CD14-positive monocyte (primary cell): ENCODE data around the gene HDAC7. TPM values are rescaled to one million over a fixed set of nuclear protein-coding genes. Genes with fewer than 3 reads are reported as not detected.

Source experiments
- DNase-seq, 3 donors: peaks; one replicate each; pipeline ENCODE4 v3.0.0-alpha.2; 2011 to 2022
- H2AFZ ChIP-seq: 2 replicates; pipeline ENCODE4 v1.6.0; 2012; ENCODE audit warnings: mild to moderate bottlenecking, low read depth, low read length, inconsistent platforms; ENCODE audit not compliant: insufficient read depth, poor library complexity, severe bottlenecking
- H3K27ac ChIP-seq, 2 donors: 1 replicate in 1 of 2; 2 replicates in 1 of 2; pipeline ENCODE4 v1.5.1; 2012 to 2013; ENCODE audit warnings: low read length in 2 of 2, control low read depth in 1 of 2, inconsistent platforms in 1 of 2, low read depth in 1 of 2, mild to moderate bottlenecking in 1 of 2
- H3K27me3 ChIP-seq, 2 donors: one replicate each; pipeline versions ENCODE4 v1.6.0 to v1.6.1; 2011 to 2013; ENCODE audit warnings: low read length in 2 of 2; ENCODE audit not compliant: control insufficient read depth in 2 of 2, insufficient read depth in 2 of 2
- H3K36me3 ChIP-seq, 2 donors: replicated peaks in 1 of 2; 1 replicate in 1 of 2; 2 replicates in 1 of 2; pipeline versions ENCODE4 v1.5.1 to v1.6.1; 2012 to 2013; ENCODE audit warnings: low read length in 2 of 2, control low read depth in 1 of 2, inconsistent platforms in 1 of 2, mild to moderate bottlenecking in 1 of 2; ENCODE audit not compliant: insufficient read depth in 2 of 2, control insufficient read depth in 1 of 2
- H3K4me1 ChIP-seq, 2 donors: 1 replicate in 1 of 2; 2 replicates in 1 of 2; pipeline versions ENCODE4 v1.5.1 to v1.6.1; 2012 to 2013; ENCODE audit warnings: low read length in 2 of 2, control low read depth in 1 of 2, inconsistent platforms in 1 of 2, mild to moderate bottlenecking in 1 of 2, moderate library complexity in 1 of 2; ENCODE audit not compliant: insufficient read depth in 2 of 2, control insufficient read depth in 1 of 2
- H3K4me2 ChIP-seq: replicated peaks from 2 replicates; pipeline ENCODE3; 2012; ENCODE audit warnings: low read length, moderate library complexity, mild to moderate bottlenecking; ENCODE audit not compliant: poor library complexity, severe bottlenecking; ENCODE audit errors: extremely low read depth
- H3K4me3 ChIP-seq, 3 experiments: fragments of 200-600 bp in 1 of 3; sonication (generic) in 1 of 3; replicated peaks in 1 of 3; 1 replicate in 2 of 3; 2 replicates in 1 of 3; pipeline ENCODE4 v1.5.1; 2011 to 2013; ENCODE audit warnings: low read length in 3 of 3, mild to moderate bottlenecking in 3 of 3, control low read depth in 2 of 3, low read depth in 2 of 3, inconsistent platforms in 1 of 3, moderate library complexity in 1 of 3
- H3K79me2 ChIP-seq: 2 replicates; pipeline ENCODE4 v1.6.0; 2012; ENCODE audit warnings: mild to moderate bottlenecking, control low read depth, inconsistent platforms, low read length, moderate library complexity; ENCODE audit not compliant: insufficient read depth
- H3K9ac ChIP-seq: 2 replicates; pipeline ENCODE4 v1.6.0; 2017; ENCODE audit warnings: low read length, mild to moderate bottlenecking; ENCODE audit not compliant: insufficient read depth, poor library complexity, severe bottlenecking
- H3K9me3 ChIP-seq, 2 donors: replicated peaks in 1 of 2; 1 replicate in 1 of 2; 2 replicates in 1 of 2; pipeline versions ENCODE4 v1.5.1 to v1.6.1; 2012 to 2013; ENCODE audit warnings: low read length in 2 of 2, control low read depth in 1 of 2; ENCODE audit not compliant: control insufficient read depth in 1 of 2, insufficient read depth in 1 of 2
- H4K20me1 ChIP-seq: 2 replicates; pipeline ENCODE4 v1.6.0; 2012; ENCODE audit warnings: mild to moderate bottlenecking, low read length, control low read depth, moderate library complexity; ENCODE audit not compliant: insufficient read depth
- H3K27ac Mint-ChIP-seq, 7 donors: one replicate each; pipeline ENCODE4 v1.8.0; 2020; ENCODE audit warnings: mild to moderate bottlenecking in 7 of 7, mixed read lengths in 7 of 7, moderate library complexity in 6 of 7, inconsistent platforms in 2 of 7
- H3K27me3 Mint-ChIP-seq, 3 donors: one replicate each; pipeline ENCODE4 v1.8.0; 2021 to 2022; ENCODE audit warnings: low read depth in 3 of 3, mild to moderate bottlenecking in 3 of 3, mixed read lengths in 3 of 3, moderate library complexity in 3 of 3, inconsistent platforms in 1 of 3
- H3K36me3 Mint-ChIP-seq, 2 donors: one replicate each; pipeline ENCODE4 v1.8.0; 2020; ENCODE audit warnings: mixed read lengths in 2 of 2, inconsistent platforms in 1 of 2, mild to moderate bottlenecking in 1 of 2
- H3K4me1 Mint-ChIP-seq: one replicate; pipeline ENCODE4 v1.8.0; 2020; ENCODE audit warnings: mild to moderate bottlenecking, mixed read lengths
- H3K4me3 Mint-ChIP-seq, 2 donors: one replicate each; pipeline ENCODE4 v1.8.0; 2020; ENCODE audit warnings: mild to moderate bottlenecking in 2 of 2, mixed read lengths in 2 of 2, moderate library complexity in 1 of 2
- H3K9me3 Mint-ChIP-seq, 7 donors: one replicate each; pipeline ENCODE4 v1.8.0; 2020 to 2022; ENCODE audit warnings: mixed read lengths in 7 of 7, mild to moderate bottlenecking in 6 of 7, moderate library complexity in 6 of 7, inconsistent platforms in 2 of 7
- WGBS: methylation state at CpG from one replicate; pipeline ENCODE4 v1.1.5; 2013; ENCODE audit warnings: missing lambda C conversion rate; ENCODE audit not compliant: insufficient coverage; 5-methylcytosine and 5-hydroxymethylcytosine counted together
- intact Hi-C, 2 donors: fragments of 100-400 bp; cut with micrococcal nuclease; formaldehyde crosslinking; loops; one replicate each; pipeline versions ENCODE4 v1.15.0 to v1.15.1; 2023
- polyA plus RNA-seq, 3 donors: library from polyadenylated mRNA; depleted of rRNA in 1 of 3; unstranded in 2 of 3; stranded (reverse) in 1 of 3; fragments of 300-500 nt in 2 of 3; fragments of >200 nt in 1 of 3; fragmentation: Illumina TruSeq in 2 of 3; gene quantifications; 1 replicate in 2 of 3; 2 replicates in 1 of 3; pipeline ENCODE4 v1.2.3, GENCODE V29; 2012 to 2021
- TF ChIP-seq, protein P1 (sequence below): fragments of 200-600 bp; IDR thresholded peaks from one replicate; pipeline ENCODE4 v1.8.0; 2022; ENCODE audit warnings: antibody characterized with exemption, mild to moderate bottlenecking

HDAC7 gene
- polyA plus RNA-seq, 3 donors, result 5.9 to 79.2 (median 8.4) TPM

GRCh38 chr12:47804171-47804570 lies 15.5 kb downstream of the HDAC7 start:
- peaks cover 52% of the 10 kb centered on the region for H4K20me1 ChIP-seq
- Mint-ChIP-seq H3K4me1 (peaks cover 95% of the 10 kb centered on the region), H3K36me3 (peaks cover 21 to 43% of the 10 kb centered on the region in 2 donors), H3K4me3 (no peak overlapping the region), H3K27me3 (peaks cover 0 to 3% (median 3%) of the 10 kb centered on the region in 3 donors), H3K27ac (peak overlapping the region in 2 of 7 donors; percentile 37 to 86), H3K9me3 (no peaks in the 10 kb centered on the region)
- H3K4me1 ChIP-seq, result peaks cover 71 to 83% of the 10 kb centered on the region in 2 donors
- TF ChIP-seq, protein P1, sequence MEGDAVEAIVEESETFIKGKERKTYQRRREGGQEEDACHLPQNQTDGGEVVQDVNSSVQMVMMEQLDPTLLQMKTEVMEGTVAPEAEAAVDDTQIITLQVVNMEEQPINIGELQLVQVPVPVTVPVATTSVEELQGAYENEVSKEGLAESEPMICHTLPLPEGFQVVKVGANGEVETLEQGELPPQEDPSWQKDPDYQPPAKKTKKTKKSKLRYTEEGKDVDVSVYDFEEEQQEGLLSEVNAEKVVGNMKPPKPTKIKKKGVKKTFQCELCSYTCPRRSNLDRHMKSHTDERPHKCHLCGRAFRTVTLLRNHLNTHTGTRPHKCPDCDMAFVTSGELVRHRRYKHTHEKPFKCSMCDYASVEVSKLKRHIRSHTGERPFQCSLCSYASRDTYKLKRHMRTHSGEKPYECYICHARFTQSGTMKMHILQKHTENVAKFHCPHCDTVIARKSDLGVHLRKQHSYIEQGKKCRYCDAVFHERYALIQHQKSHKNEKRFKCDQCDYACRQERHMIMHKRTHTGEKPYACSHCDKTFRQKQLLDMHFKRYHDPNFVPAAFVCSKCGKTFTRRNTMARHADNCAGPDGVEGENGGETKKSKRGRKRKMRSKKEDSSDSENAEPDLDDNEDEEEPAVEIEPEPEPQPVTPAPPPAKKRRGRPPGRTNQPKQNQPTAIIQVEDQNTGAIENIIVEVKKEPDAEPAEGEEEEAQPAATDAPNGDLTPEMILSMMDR, result no peak
- no peak overlapping the region for H3K9ac ChIP-seq
- H3K27ac ChIP-seq, result peak overlapping the region in 1 of 2 donors; percentile 86
- no peaks in the 10 kb centered on the region for H3K27me3 ChIP-seq
- intact Hi-C loops, result loop anchor here in 1 of 2 donors (5.0 kb wide), 1 partner anchor 33 kb away; no protein-coding TSS in a partner anchor
- no peak overlapping the region for H2AFZ ChIP-seq
- H3K36me3 ChIP-seq, result peaks cover 11 to 28% of the 10 kb centered on the region in 2 donors
- peaks cover 98% of the 10 kb centered on the region for H3K79me2 ChIP-seq
- 86% methylated on average over 4 of the region's 8 CpGs for WGBS
- H3K4me2 ChIP-seq, result no peak overlapping the region
- DNase-seq, result no peak
- H3K9me3 ChIP-seq, result no peaks in the 10 kb centered on the region
- no peak overlapping the region for H3K4me3 ChIP-seq

GRCh38 chr12:47803191-47803875 lies 16.4 kb downstream of the HDAC7 start:
- Histone ChIP-seq H3K9me3 (no peaks in the 10 kb centered on the region), H4K20me1 (peaks cover 60% of the 10 kb centered on the region), H3K27me3 (no peaks in the 10 kb centered on the region), H2AFZ (peak overlapping the region; percentile 60), H3K27ac (peak overlapping the region; percentile 78 to 86), H3K4me3 (peak overlapping the region in 1 of 3 experiments; percentile 53), H3K9ac (peak overlapping the region; percentile 65), H3K4me1 (peaks cover 62 to 75% of the 10 kb centered on the region in 2 donors), H3K4me2 (peak overlapping the region; percentile 59), H3K36me3 (peaks cover 17 to 36% of the 10 kb centered on the region in 2 donors), H3K79me2 (peaks cover 97% of the 10 kb centered on the region)
- TF ChIP-seq, protein P1, result no peak
- peak overlapping the region; percentile 83 to 95 (median 90) for H3K27ac Mint-ChIP-seq
- peaks cover 25 to 46% of the 10 kb centered on the region in 2 donors for H3K36me3 Mint-ChIP-seq
- intact Hi-C loops, result loop anchor here in 1 of 2 donors (5.0 kb wide), 1 partner anchor 34 kb away; no protein-coding TSS in a partner anchor
- peaks cover 0 to 3% (median 0%) of the 10 kb centered on the region in 3 donors for H3K27me3 Mint-ChIP-seq
- H3K4me1 Mint-ChIP-seq, result peaks cover 87% of the 10 kb centered on the region
- WGBS, result 10% methylated on average over 10 of the region's 12 CpGs
- no peaks in the 10 kb centered on the region for H3K9me3 Mint-ChIP-seq
- DNase-seq, result peak in 2 of 3 donors; percentile 36 to 59
- peak overlapping the region; percentile 50 to 79 for H3K4me3 Mint-ChIP-seq
